Caco-2 (cell line): ENCODE data around the gene HSPA1B. TPM values are rescaled to one million over a fixed set of nuclear protein-coding genes. Genes with fewer than 3 reads are reported as not detected.

Experiments
- BruUV-seq: library from RNA; stranded (reverse); fragments of 400-500 nt; replicated peaks from 2 replicates; lab custom pipeline; 2021; lab: Mats Ljungman, UMichigan
- CTCF ChIA-PET: fragments of 300-600 bp; sonication (Branson Sonifier 250); formaldehyde crosslinking; loops from one replicate; lab custom pipeline; 2022; ENCODE audit warnings: antibody characterized with exemption; lab: Charles Lee
- POLR2A ChIA-PET: fragments of 300-600 bp; sonication (Branson Sonifier 250); formaldehyde crosslinking; loops from one replicate; lab custom pipeline; 2022; ENCODE audit warnings: antibody characterized with exemption; lab: Charles Lee
- DNase-seq, 2 experiments: peaks; one replicate each; pipeline versions ENCODE4 v3.0.0 to v3.0.0-alpha.2; 2020 to 2022
- H3K27me3 ChIP-seq: replicated peaks from 2 replicates; pipeline ENCODE4 v1.6.0; 2011; ENCODE audit warnings: low read length; ENCODE audit not compliant: control insufficient read depth, insufficient read depth
- H3K36me3 ChIP-seq: 2 replicates; pipeline ENCODE4 v1.5.1; 2011; ENCODE audit warnings: low read length; ENCODE audit not compliant: control insufficient read depth, insufficient read depth
- H3K4me1 ChIP-seq: fragments of 250-450 bp; sonication (Bioruptor Pico); 2 replicates; pipeline ENCODE4 v1.5.1; 2020; ENCODE audit warnings: mild to moderate bottlenecking
- H3K4me3 ChIP-seq: 2 replicates; pipeline ENCODE4 v1.5.1; 2011; ENCODE audit warnings: low read depth, mild to moderate bottlenecking, control low read depth, low read length
- H3K9me3 ChIP-seq: fragments of 250-450 bp; sonication (Bioruptor Pico); 2 replicates; pipeline ENCODE4 v1.5.1; 2020; ENCODE audit warnings: mild to moderate bottlenecking, moderate library complexity
- H3K27ac Mint-ChIP-seq: one replicate; pipeline ENCODE4 v1.8.0; 2022; ENCODE audit warnings: mixed read lengths; ENCODE audit not compliant: unreplicated experiment
- H3K27me3 Mint-ChIP-seq: one replicate; pipeline ENCODE4 v1.8.0; 2022; ENCODE audit warnings: mixed read lengths; ENCODE audit not compliant: insufficient read depth, unreplicated experiment
- H3K36me3 Mint-ChIP-seq: one replicate; pipeline ENCODE4 v1.8.0; 2022; ENCODE audit warnings: mild to moderate bottlenecking, mixed read lengths; ENCODE audit not compliant: insufficient read depth, unreplicated experiment
- H3K4me1 Mint-ChIP-seq: one replicate; pipeline ENCODE4 v1.8.0; 2022; ENCODE audit warnings: low read depth, mixed read lengths; ENCODE audit not compliant: unreplicated experiment
- H3K4me3 Mint-ChIP-seq: one replicate; pipeline ENCODE4 v1.8.0; 2022; ENCODE audit warnings: mild to moderate bottlenecking, moderate library complexity, mixed read lengths; ENCODE audit not compliant: unreplicated experiment
- H3K9me3 Mint-ChIP-seq: one replicate; pipeline ENCODE4 v1.8.0; 2022; ENCODE audit warnings: mixed read lengths; ENCODE audit not compliant: unreplicated experiment
- intact Hi-C: fragments of 100-400 bp; cut with micrococcal nuclease; formaldehyde crosslinking; loops from one replicate; pipeline ENCODE4 v1.10.0; 2022; ENCODE audit not compliant: unreplicated experiment
- total RNA-seq: library from RNA; stranded (reverse); gene quantifications from 2 replicates; pipeline ENCODE4 v1.2.3, GENCODE V29; 2022
- TF ChIP-seq, protein P1 (sequence below), 2 experiments: fragments of 200-600 bp in 1 of 2; IDR thresholded peaks; 1 replicate in 1 of 2; 2 replicates in 1 of 2; pipeline versions ENCODE4 v1.5.1 to v1.8.0; 2011 to 2022; ENCODE audit warnings: antibody characterized with exemption in 1 of 2, control low read depth in 1 of 2, inconsistent platforms in 1 of 2, low read depth in 1 of 2, low read length in 1 of 2, mild to moderate bottlenecking in 1 of 2, moderate library complexity in 1 of 2; ENCODE audit not compliant: insufficient read depth in 1 of 2, severe bottlenecking in 1 of 2, unreplicated experiment in 1 of 2

Gene HSPA1B
- total RNA-seq, 1 experiment from 2014 or later, result 99.0 TPM

DNA sequence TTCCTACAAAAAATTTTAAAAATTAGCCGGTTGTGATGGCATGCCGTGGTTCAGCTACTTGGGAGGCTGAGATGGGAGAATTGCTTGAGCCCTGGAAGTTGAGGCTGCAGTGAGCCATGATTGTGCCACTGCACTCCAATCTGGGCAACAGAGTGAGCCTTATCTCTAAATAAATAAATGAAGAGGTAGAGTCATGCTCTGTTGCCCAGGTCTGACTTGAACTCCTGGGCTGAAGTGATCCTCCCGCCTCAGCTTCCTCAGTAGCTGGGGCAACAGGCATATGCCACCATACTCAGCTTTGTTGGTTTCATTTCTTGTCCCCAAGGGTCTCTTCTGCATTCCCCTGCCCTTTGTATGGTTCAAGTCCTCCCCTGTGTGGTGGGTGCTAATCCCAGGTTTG, 17.0 kb downstream of the HSPA1B start:
- Histone ChIP-seq H3K9me3 (no peaks in the 10 kb centered on the region), H3K4me3 (no peak overlapping the region), H3K36me3 (no peaks in the 10 kb centered on the region), H3K4me1 (peaks cover 31% of the 10 kb centered on the region), H3K27me3 (no peaks in the 10 kb centered on the region)
- H3K36me3 Mint-ChIP-seq, result peaks cover 50% of the 10 kb centered on the region
- H3K4me3 Mint-ChIP-seq, result no peak overlapping the region
- TF ChIP-seq, protein P1, sequence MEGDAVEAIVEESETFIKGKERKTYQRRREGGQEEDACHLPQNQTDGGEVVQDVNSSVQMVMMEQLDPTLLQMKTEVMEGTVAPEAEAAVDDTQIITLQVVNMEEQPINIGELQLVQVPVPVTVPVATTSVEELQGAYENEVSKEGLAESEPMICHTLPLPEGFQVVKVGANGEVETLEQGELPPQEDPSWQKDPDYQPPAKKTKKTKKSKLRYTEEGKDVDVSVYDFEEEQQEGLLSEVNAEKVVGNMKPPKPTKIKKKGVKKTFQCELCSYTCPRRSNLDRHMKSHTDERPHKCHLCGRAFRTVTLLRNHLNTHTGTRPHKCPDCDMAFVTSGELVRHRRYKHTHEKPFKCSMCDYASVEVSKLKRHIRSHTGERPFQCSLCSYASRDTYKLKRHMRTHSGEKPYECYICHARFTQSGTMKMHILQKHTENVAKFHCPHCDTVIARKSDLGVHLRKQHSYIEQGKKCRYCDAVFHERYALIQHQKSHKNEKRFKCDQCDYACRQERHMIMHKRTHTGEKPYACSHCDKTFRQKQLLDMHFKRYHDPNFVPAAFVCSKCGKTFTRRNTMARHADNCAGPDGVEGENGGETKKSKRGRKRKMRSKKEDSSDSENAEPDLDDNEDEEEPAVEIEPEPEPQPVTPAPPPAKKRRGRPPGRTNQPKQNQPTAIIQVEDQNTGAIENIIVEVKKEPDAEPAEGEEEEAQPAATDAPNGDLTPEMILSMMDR (IDR thresholded peaks at IDR 0.05; ENCODE audit: insufficient read depth in 1 of 2, low read depth in 1 of 2, low read length in 1 of 2, severe bottlenecking in 1 of 2, unreplicated experiment in 1 of 2), result no peak
- no peak overlapping the region for H3K27ac Mint-ChIP-seq
- H3K4me1 Mint-ChIP-seq, result peaks cover 16% of the 10 kb centered on the region
- H3K27me3 Mint-ChIP-seq, result no peaks in the 10 kb centered on the region
- ChIA-PET CTCF (no interaction called here), POLR2A (interaction anchor here (1.4 kb wide), 1 partner anchor 17 kb away, joined by 3 read pairs; the partner anchor contains the start of gene HSPA1B)
- intact Hi-C loops, result no loop called here
- no peaks in the 10 kb centered on the region for H3K9me3 Mint-ChIP-seq
- no peak for DNase-seq
- BruUV-seq, result no TSS peak

DNA sequence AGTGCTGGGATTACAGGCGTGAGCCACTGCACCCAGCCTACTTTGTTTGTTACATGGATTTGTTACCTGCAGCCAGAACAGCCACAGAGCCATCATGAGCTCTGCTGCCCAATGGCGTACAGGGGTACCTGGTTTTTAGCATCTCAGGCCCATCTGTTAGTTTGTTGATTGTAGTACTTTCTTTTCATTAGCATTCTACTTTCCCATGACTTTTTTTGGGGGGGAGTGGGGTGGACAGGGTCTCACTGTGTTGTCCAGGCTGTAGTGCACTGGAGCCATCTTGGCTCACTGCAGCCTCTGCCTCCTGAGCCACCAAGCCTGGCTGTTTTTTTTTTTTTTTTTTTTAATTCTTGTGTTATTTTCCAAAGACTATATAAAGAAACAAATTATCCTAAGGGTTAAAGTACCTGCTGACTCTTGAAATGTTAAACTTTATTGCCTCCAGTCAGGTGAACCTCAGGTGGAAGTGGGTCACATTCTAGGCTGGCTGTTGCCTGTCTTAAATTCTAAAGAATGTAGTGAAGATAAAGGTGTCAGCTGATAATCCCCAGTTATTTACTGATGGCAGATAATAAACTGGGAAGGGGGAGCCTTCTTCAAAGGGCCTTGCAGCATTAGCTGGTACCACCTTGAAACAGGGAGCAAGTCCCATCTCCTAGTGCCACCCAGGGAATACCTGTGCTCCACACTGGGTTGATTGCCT, 19.9 kb downstream of the HSPA1B start:
- Histone ChIP-seq H3K4me1 (peaks cover 39% of the 10 kb centered on the region), H3K27me3 (no peaks in the 10 kb centered on the region), H3K4me3 (no peak overlapping the region), H3K36me3 (no peaks in the 10 kb centered on the region), H3K9me3 (no peaks in the 10 kb centered on the region)
- Mint-ChIP-seq H3K36me3 (peaks cover 23% of the 10 kb centered on the region), H3K4me1 (peaks cover 26% of the 10 kb centered on the region), H3K9me3 (no peaks in the 10 kb centered on the region), H3K4me3 (no peak overlapping the region), H3K27ac (no peak overlapping the region), H3K27me3 (no peaks in the 10 kb centered on the region)
- CTCF ChIA-PET, result interaction anchor here (0.6 kb wide), 2 partner anchors 76 to 80 kb away, joined by 4 to 6 read pairs; no protein-coding TSS in a partner anchor
- POLR2A ChIA-PET, result interaction anchor here (0.7 to 2.0 kb wide), 4 partner anchors 15 to 33 kb away, joined by 3 to 11 read pairs (median 4); partner anchors contain the start of genes HSPA1B and NEU1
- TF ChIP-seq, protein P1 (IDR thresholded peaks at IDR 0.05; ENCODE audit: insufficient read depth in 1 of 2, low read depth in 1 of 2, low read length in 1 of 2, severe bottlenecking in 1 of 2, unreplicated experiment in 1 of 2), result no peak
- peak; percentile 75 to 79 for DNase-seq
- intact Hi-C loops, result loop anchor here (1.0 kb wide), 1 partner anchor 16 kb away; no protein-coding TSS in a partner anchor
- no TSS peak for BruUV-seq

DNA sequence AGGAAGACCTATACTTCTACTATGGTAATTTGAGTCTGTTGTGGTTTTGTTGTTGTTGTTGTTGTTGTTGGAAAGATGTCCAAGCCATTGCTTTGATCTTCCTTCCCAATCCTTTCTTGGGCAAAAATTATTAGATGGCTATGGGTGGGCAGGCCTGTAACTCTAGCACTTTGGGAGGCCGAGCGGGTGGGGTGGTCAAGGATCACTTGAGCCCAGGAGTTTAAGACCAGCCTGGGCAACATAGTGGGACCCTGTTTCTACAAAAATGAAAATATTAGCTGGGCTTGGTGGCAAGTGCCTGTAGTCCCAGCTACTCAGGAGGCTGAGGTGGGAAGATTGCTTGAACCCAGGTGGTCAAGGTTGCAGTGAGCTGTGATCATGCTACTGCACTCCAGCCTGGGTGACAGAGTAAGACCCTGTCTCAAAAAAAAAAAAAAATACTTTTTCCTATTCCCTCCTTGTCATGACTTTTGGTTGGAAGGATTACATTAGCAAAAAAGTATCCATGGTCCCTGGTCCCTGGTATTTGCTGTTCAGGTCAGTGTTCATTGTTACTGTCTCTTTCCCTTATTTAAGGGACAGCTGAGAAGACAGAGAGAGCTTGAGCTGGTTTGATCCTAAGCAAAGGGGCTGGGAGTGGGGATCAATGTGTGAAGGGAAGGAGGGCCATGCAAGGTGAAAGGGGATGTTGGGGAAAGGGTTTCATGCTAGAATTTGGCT, 23.4 kb downstream of the HSPA1B start:
- no peak overlapping the region for H3K4me3 Mint-ChIP-seq
- Histone ChIP-seq H3K4me1 (peaks cover 31% of the 10 kb centered on the region), H3K36me3 (no peaks in the 10 kb centered on the region), H3K4me3 (no peak overlapping the region), H3K9me3 (no peaks in the 10 kb centered on the region), H3K27me3 (no peaks in the 10 kb centered on the region)
- peaks cover 18% of the 10 kb centered on the region for H3K4me1 Mint-ChIP-seq
- CTCF ChIA-PET, result no interaction called here
- TF ChIP-seq, protein P1 (IDR thresholded peaks at IDR 0.05; ENCODE audit: insufficient read depth in 1 of 2, low read depth in 1 of 2, low read length in 1 of 2, severe bottlenecking in 1 of 2, unreplicated experiment in 1 of 2), result no peak
- H3K9me3 Mint-ChIP-seq, result no peaks in the 10 kb centered on the region
- H3K27ac Mint-ChIP-seq, result peak overlapping the region; percentile 59
- no peaks in the 10 kb centered on the region for H3K27me3 Mint-ChIP-seq
- POLR2A ChIA-PET, result interaction anchor here (0.6 to 0.7 kb wide), 2 partner anchors 12 to 131 kb away, joined by 4 to 5 read pairs; partner anchors contain the start of gene NEU1
- H3K36me3 Mint-ChIP-seq, result peaks cover 14% of the 10 kb centered on the region
- intact Hi-C loops, result no loop called here
- no peak for DNase-seq
- no TSS peak for BruUV-seq
